HG02885 (cell line): ENCODE data around the gene KCNE1.

ENCODE experiments used
- ATAC-seq: cut with Tn5 transposase; IDR thresholded peaks from one replicate; pipeline ENCODE4 v1.9.1; 2021; ENCODE audit warnings: mild to moderate bottlenecking; ENCODE audit not compliant: unreplicated experiment, poor library complexity

KCNE1 gene

GRCh38 chr21:34536820-34537219 lies 24.8 kb upstream of the KCNE1 start:
- no peak for ATAC-seq

DNA sequence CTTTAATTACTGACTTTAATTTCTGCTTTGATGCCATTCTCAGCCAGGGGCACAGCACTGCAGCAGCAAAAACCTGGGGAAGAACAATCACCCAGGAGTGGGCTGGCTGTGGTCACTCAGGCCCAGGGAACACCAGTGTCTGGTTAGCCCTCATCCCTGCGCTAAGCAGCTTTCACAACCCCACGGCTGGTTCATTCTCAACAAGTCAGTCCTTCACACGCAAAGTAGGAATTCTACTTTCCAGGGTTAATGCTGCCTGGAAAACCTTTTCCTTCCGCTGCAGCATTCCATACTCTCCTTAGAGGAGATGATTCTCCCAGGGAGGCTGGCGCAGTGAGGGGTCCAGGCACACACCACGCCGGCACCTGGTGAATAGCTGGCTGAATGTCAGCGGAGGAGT lies 24.3 kb upstream of the KCNE1 start:
- no peak for ATAC-seq

DNA sequence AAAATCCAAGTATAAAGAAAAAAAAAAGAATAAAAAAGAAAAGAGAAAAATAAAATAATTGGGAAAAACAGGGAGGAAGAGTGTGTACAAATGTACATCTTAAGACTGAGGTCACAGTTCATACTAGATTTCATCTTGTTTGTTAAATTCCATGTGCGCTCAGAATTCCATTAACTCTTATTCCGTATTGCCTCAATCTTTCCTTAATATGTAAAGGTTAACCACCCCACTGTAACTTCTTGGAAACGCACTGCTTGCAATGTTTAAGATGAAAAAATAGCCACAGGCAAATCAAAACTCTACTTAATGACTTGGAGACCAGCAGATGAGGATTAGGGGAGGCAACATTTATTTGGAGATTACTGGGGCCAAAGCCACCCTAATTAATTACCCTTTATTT lies 23.9 kb upstream of the KCNE1 start:
- no peak for ATAC-seq

- ATAC-seq = peak; percentile 64
Observed at GRCh38 chr21:34534522-34534921, 22.5 kb upstream of the KCNE1 start.

DNA sequence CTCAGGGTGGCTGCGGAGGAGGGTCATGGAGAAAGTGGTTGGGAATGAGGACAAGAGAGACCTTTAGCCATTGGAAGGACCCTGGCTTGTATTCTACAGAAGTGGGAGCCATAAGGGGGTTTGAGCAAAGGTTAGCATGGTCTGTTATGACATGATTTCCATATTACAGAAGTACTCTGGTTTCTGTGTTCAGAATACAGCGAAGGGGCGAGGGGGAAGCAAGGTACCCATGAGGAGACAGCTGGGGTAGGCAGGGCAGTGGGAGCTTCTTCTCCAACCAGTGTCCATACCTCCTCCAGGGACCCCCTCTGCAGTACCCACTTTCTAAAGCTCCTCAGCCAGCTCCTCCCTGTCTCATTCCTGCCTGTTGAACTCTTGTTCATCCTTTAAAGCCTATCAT lies 21.9 kb upstream of the KCNE1 start:
- no peak for ATAC-seq

DNA sequence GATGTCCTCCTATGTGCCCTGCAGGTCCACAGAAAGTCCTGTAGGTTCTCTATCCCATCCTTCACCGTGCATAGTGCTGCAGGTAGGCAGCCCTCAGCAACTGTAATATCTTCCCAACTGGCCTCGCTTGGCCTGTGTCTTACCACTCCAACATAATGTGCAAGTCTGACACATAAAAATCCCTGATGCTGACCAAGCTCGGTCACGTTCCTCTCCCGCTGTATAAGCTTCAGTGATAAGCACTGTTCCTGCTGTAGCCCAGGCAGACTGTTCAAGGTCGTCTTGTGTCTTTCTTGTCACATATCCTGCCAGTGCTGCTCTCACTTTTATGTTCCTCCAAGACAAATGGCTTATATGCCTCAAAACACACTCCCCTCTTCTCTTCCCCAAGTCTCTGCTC lies 19.4 kb upstream of the KCNE1 start:
- ATAC-seq = no peak

GRCh38 chr21:34530261-34530660 lies 18.3 kb upstream of the KCNE1 start:
- no peak for ATAC-seq

DNA sequence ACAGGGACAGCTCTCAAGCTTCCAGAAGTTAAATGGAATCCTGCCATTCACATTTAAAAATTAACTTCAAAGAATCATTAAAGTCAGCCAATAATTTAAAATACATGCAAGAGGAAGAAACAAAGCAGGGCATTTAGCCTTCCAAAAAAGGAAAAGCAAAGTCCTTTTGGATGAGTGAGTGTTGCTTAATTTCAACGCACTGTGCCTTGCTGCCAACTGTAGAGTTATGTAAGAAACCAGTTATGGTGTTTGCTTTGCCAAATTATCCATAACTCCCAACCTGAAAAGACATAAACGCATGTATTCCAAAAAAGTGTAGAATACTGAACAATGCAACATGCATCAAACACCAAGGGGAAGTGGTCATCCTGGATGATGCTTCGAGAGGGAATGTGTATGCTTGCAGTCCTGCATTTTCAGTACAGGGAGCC lies 16.1 kb upstream of the KCNE1 start:
- no peak for ATAC-seq

GRCh38 chr21:34526618-34527290 lies 14.7 kb upstream of the KCNE1 start:
- no peak for ATAC-seq

DNA sequence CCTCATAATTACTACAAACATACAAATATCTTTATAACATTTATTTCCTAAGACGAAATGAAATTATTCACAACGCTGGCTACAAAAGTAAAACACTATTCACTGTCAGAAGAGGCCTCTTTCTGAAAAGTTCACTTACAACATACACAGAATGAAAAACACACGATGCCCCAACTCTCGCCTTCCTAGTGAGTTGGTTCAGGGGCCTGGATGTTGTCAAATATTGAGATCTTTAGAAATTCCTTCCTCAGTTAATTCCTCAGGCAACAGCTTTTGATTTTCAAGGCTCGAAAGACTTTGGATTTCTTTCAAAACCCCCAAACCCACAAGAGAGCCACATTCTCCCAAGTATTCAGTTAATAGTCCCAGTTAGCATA lies 14.2 kb upstream of the KCNE1 start:
- no peak for ATAC-seq

DNA sequence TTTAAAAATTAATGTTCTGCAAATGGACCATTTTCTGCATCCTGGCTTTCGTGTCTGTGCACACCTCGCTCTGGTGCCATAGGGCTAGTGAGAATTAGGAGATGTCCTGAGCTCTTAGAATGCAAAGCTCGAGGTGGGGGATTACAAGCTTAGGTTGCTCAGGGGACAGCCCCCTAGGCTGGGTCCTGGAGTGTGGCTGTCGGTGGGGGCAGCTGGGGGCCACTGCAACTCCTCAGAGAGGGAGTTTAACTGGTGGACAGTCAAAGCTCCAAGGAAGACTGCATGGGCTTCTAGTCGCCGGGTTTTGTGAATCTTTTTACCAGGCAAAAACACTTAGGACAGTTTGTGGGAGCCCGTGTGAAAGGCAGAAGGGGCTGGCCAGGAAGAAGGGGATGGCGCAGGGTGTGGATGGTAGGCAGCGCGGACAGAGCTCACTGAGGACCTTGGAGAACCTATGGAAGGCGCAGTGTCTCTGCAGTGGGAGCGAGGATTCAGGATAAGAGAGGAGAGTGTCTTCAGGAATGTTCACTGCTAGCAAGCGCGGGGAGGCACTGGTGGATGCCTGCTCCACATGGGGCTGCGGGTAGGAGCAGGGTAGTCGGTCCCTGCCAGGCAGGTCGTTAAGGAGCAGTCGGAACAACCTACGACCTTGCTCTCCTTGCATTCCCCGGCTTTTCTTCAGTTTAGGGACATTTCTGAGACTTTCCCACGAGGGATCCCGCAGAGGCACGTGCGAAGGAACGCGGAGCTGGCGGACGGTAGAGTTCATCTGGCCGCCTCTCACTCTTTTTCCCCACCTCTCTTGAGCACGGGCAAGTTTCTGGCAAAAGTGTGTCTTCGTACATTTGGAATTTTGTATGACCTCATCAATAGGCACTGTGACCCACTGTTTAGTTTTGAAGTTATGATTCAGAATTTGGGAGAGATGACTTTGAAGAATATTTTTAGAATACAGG lies 12.9 kb upstream of the KCNE1 start:
- ATAC-seq = no peak

DNA sequence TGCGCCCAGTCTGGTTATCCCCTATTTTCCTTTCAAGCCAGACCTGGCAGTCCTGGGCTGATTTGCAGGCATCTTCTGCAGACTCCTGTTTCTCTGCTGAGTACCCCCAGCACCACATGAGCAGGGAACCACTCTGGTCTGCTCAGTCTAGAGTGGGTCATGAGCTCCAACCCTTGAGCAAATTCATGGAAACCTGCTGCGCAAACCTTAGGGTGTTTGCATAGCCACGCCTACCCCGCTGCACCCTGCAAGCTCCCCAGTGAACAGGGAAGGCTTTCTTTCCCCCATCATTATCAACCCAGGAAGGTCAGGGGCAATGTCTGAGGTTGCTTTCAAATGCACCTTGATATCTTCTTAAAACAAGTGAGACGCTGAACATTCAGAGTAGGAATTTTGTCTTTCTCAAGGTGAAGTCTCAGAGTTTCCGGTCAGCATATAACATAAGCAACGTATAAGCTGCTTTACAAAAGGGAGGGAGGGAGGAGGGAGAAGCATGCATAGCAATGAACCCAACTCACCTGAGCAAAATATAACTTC lies 11.1 kb upstream of the KCNE1 start:
- ATAC-seq = no peak

GRCh38 chr21:34522284-34522683 lies 10.3 kb upstream of the KCNE1 start:
- ATAC-seq = no peak

DNA sequence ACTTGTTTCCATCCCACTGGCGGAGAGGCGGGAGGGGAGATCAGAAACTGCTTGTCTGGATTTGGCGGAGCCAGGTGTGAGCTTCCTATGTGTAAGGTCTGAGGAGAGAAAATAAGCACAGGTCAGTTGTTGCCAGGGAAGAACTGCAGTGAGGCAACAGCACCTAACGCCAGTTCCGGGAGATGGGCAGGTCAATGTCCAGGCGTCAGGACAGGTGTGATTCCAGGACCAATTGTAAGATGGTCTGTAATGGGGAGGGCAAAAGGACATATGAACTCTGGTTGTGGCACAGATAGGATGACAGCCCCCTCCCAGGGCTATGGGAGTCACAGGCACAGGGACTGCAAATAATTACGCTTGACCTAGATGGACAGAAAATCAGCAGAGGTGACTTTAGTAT lies 9.6 kb upstream of the KCNE1 start:
- no peak for ATAC-seq

GRCh38 chr21:34520764-34521508 lies 8.9 kb upstream of the KCNE1 start:
- no peak for ATAC-seq

DNA sequence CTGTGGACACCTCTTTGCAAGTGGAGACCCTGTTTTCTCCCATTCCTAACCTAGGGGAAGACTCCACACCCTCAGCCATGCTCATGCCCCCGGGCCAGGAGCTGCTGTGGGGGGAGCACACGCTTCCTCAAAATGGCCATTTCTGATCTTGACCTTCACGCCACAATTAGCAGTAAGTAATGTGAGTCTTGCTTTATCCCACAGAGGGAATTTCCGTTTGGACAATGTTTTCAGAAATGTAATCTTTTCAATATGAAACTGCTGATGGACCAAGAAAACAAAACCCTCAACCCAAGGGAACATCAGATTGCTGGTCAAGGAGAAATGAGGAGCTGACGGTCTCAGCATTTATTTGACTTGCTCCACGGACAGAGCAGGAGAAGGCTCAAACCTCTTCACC lies 8.3 kb upstream of the KCNE1 start:
- ATAC-seq = no peak

DNA sequence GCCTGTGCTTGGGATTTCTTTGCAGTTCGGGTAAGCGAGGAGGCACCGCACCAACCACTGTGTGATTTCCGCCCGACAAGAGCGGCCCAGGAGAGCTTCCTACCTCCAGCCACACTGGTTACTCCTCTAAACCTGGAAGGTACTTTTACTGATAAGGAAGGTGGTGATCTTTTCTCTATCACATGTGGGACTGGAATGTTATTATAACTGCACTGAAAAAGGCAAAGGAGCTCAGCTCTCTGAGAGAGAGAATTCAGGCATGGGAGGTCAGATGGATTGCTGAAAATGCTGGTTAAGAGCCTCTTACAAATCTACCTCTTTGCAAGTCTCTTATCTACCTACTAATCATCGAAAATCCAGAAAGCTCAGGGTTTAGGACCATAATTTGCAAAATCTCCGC lies 7.7 kb upstream of the KCNE1 start:
- no peak for ATAC-seq

GRCh38 chr21:34519016-34519415 lies 7.0 kb upstream of the KCNE1 start:
- ATAC-seq = no peak

DNA sequence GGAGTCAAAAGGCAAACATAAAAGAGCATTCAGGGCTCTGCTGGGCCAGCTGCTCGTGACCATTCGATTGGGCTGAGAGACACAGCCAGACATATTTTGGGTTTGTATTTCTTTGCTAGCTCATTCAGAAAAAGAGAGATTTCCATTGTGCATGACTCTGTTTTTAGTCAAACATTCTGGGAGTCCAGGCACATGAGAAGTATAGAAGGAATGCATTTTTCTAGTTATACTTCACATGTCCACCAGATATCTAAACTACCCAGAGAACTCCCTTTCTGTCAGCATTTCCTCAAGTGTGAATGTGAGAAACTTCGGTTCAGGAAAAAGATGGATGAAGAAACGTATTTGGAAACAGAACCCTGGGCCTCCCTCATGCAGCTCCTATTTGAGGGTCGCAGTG lies 6.3 kb upstream of the KCNE1 start:
- no peak for ATAC-seq

- ATAC-seq = peak; percentile 64
Observed at GRCh38 chr21:34517491-34518245, 5.7 kb upstream of the KCNE1 start.
